IPS-18c (cell line): Measurements from ENCODE around the gene MSH6.
"Not testable (repeated sequence)": the region's sequence is repeated elsewhere in the genome, so short reads cannot be mapped to it uniquely, and the experiment has no call there.

Experiments used
- H3K4me3 ChIP-seq: 2 replicates; pipeline ENCODE4 v1.7.0; 2013; ENCODE audit warnings: low read depth, mild to moderate bottlenecking, low read length, moderate library complexity; ENCODE audit not compliant: insufficient read depth
- H3K9me3 ChIP-seq: one replicate; pipeline ENCODE4 v1.6.1; 2013; ENCODE audit warnings: mild to moderate bottlenecking, low read length, moderate library complexity; ENCODE audit not compliant: control insufficient read depth, insufficient read depth

Gene MSH6

GRCh38 chr2:47811668-47812067 is 28.7 kb downstream of the MSH6 start:
- Histone ChIP-seq H3K4me3 (no peak overlapping the region), H3K9me3 (no peaks in the 10 kb centered on the region)

DNA sequence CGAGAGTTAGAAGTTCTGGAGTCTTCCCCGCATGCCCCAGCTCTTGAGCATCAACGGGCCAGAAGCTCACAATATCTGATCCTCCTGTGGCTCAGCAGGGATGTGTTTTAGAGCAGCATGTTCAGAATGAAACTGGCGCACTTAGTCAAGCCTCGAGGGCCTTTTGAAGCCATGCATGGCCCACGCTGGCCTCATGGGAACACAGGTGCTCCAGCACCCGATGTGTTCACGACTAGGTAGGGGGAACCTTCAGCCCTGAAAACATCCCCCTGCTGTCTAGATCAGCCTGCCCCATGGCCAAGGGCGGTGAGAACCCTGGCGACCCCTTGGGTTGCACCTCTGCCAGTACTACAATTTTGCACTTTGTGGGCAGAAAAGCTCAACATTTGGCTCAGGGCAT is 32.8 kb downstream of the MSH6 start:
- no peak overlapping the region for H3K4me3 ChIP-seq
- peaks cover 2% of the 10 kb centered on the region for H3K9me3 ChIP-seq

DNA sequence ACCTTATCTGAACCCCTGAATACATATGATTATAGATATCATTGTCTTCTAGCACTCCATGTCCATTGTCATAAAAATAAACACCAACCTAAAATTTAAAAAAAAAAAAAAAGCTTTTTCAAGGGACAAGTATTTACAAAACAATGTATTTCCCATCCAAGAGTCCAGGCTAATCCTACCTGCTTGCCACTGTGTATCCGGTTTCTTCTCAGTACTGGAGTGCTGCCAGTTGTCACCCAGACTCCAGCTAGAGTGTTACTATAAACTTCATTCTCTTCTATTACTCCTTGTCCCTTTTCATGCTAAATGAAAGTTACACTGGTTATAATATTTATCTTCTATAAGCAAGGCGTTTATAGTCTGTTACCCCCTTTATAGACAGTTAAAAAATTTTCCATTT is 35.8 kb downstream of the MSH6 start:
- peaks cover 2% of the 10 kb centered on the region for H3K9me3 ChIP-seq
- H3K4me3 ChIP-seq, result no peak overlapping the region

GRCh38 chr2:47819834-47820233 is 36.9 kb downstream of the MSH6 start:
- peaks cover 2% of the 10 kb centered on the region for H3K9me3 ChIP-seq
- H3K4me3 ChIP-seq, result no peak overlapping the region

GRCh38 chr2:47822518-47822917 is 39.6 kb downstream of the MSH6 start:
- H3K9me3 ChIP-seq, result peaks cover 2% of the 10 kb centered on the region
- H3K4me3 ChIP-seq, result no peak overlapping the region

GRCh38 chr2:47833516-47833968 is 50.6 kb downstream of the MSH6 start:
- H3K9me3 ChIP-seq, result no peaks in the 10 kb centered on the region
- no peak overlapping the region for H3K4me3 ChIP-seq

DNA sequence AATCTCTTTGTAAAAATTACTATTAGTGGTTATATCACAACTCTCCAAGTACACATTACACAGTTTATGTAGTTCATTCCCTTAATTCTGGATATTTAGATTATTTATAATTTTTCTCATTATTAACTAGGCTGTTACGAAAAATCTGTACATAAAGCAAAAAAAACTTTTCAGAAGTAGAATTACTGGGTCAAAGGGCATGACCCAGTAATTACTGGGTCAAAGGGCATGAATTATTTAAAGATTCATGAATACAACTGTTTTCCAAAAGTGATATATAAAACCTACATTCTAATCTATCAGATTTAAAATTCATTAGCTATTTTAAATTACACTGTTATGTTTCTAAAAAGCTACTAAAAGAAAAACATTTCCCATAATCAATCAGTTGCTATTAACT is 55.3 kb downstream of the MSH6 start:
- H3K4me3 ChIP-seq, result no peak overlapping the region
- H3K9me3 ChIP-seq, result no peaks in the 10 kb centered on the region

DNA sequence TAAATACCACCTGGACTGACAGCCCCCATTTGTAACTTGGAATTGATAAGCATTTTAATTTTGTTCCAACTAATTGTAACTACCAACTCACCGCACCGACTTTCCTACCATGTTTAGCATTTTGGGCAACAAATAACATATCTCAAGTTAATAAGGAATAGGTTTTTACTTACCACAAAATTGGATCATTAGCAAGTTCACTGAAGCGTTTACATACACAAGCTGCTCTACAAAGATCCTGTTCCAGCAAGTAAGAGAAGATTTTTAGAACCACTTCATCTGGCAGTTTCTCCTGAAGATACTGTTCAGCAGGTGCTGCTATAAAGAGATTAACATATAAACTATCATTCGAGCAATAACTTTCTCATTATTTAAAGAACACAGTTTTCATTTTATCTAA is 55.7 kb downstream of the MSH6 start:
- Histone ChIP-seq H3K4me3 (no peak overlapping the region), H3K9me3 (no peaks in the 10 kb centered on the region)

DNA sequence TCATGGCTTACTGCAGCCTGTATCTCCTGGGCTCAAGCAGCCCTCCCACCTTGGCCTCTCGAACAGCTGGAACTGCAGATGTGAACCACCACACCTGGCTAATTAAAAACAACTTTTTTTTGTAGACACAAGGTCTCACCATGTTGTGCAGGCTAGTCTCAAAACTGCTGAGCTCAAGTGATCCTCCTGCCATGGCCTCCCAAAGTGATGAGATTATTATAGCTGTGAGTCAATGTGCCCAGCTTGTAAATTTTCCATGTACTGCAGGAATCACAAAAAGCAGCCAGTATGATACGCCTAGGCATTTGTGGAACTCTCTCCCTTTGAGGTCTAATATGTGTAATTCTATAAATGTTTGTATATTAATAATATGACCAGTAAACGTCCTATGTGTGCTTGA is 59.9 kb downstream of the MSH6 start:
- H3K4me3 ChIP-seq, result no peak overlapping the region

DNA sequence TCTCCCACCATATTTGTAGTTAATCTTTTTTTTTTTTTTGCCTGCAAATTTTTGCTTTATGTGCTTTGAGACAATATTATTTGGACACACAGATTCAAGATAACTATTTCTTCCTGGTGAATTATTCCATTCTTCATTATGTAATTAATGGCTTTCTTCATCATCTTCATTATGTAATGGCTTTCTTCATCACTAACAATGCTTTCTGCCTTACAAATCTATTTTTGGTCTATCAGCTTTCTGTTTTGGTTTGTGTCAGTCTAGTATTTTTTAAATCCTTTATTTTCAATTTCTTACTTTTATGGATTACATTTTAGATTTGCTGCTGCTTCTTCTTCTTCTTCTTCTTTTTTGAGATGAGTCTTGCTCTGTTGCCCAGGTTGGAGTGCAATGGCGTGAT is 60.5 kb downstream of the MSH6 start:
- no peak overlapping the region for H3K4me3 ChIP-seq
- no peaks in the 10 kb centered on the region for H3K9me3 ChIP-seq

More for the DNA sequence above, 59.9 kb downstream of the MSH6 start:
- no peaks in the 10 kb centered on the region for H3K9me3 ChIP-seq

DNA sequence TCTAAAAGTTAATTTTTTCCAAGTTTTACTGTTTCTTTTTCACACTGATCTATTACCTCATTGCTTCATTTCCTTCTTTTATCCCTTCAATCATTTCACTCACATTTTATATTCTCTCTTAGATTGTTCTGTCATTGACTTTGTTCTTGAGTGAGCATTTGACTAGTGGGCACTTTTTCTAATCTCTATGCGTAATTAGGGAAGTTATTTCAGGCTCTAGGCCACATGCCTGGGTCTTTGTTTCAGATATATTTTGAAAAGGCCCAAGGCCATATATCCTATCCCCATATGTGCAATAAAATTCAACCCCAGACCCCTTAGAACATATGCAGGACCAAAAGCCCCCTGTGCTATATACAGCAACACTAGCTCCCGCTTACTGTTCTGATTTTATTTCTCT is 61.2 kb downstream of the MSH6 start:
- Histone ChIP-seq H3K9me3 (no peaks in the 10 kb centered on the region), H3K4me3 (no peak overlapping the region)

- Histone ChIP-seq H3K9me3 (peaks cover 2% of the 10 kb centered on the region), H3K4me3 (no peak overlapping the region)
Measured at GRCh38 chr2:47849368-47849767, 66.4 kb downstream of the MSH6 start.

DNA sequence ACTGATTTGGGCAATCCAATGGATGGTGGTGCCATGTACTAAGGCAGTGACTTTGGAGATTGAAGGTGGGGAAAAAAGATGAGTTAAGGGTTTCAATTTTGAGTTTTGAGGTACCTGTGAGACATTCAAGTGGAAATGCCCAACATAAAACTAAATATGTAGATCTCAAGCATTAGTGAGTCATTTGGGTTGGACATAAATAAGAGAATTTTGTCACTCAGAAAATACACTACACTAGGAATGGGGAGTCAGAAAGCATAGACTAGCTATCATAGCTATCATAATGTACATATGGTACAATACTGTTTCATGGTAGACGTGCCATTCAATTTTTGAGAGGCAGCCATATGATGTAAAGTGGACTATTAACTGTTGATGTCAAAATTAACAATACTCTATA is 67.3 kb downstream of the MSH6 start:
- H3K9me3 ChIP-seq, result peaks cover 2% of the 10 kb centered on the region
- no peak overlapping the region for H3K4me3 ChIP-seq

DNA sequence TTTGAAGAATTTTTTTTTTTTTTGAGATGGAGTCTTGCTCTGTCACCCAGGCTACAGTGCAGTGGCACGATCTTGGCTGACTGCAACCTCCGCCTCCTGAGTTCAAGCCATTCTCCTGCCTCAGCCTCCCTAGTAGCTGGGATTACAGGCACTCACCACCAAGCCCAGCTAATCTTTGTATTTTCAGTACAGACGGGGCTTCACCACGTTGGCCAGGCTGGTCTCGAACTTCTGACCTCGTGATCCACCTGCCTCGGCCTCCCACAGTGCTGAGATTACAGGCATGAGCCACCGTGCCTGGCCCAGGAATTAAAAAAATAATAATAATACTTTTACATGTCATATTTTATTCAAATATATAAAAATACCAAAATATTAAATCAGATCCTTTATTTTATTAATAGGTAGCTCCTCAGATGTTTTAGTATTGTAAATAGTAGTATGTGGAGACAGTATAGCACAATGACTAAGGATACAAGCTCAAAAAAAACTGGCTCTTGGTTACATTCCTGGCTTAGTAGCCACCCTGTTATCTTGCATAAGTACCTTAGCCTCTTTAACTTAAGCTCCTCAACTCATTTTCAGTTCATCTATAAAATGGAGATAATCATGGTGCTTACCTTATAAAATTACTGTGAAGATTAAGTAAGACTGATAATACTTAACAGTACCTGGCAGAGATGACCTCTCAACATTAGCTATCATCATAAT is 70.3 kb downstream of the MSH6 start:
- not testable (repeated sequence) for H3K4me3 ChIP-seq, H3K9me3 ChIP-seq
